Left ventricle myocardium superior (tissue), 1 donor: Measurements from ENCODE around the gene MORF4L2. TPM values are rescaled to one million over a fixed set of nuclear protein-coding genes. Genes with fewer than 3 reads are reported as not detected.
"Not testable (repeated sequence)": the region's sequence is repeated elsewhere in the genome, so short reads cannot be mapped to it uniquely, and the experiment has no call there.

Experiments
- ATAC-seq: fragments of 200-7000 bp; cut with Tn5 transposase; one replicate; pipeline ENCODE4 v1.9.1; 2020; ENCODE audit warnings: mild to moderate bottlenecking, moderate library complexity
- DNase-seq: peaks from one replicate; pipeline ENCODE4 v3.0.0-alpha.2; 2020
- intact Hi-C: fragments of 100-400 bp; cut with micrococcal nuclease; formaldehyde crosslinking; loops from one replicate; pipeline ENCODE4 v1.11.0; 2022
- total RNA-seq: library from RNA; stranded (reverse); fragmentation: NEBNext Ultra II Directional; extraction: Animal tissue kit (Norgen Biotek cat#: 25700); gene quantifications from one replicate; pipeline ENCODE4 v1.2.1, GENCODE V29; 2021
- donor health status: DM: no; HTN: yes; CAD: no; lungs with severe emphysema.

MORF4L2 gene
- total RNA-seq, 1 donor from 2014 or later: 164 TPM

DNA sequence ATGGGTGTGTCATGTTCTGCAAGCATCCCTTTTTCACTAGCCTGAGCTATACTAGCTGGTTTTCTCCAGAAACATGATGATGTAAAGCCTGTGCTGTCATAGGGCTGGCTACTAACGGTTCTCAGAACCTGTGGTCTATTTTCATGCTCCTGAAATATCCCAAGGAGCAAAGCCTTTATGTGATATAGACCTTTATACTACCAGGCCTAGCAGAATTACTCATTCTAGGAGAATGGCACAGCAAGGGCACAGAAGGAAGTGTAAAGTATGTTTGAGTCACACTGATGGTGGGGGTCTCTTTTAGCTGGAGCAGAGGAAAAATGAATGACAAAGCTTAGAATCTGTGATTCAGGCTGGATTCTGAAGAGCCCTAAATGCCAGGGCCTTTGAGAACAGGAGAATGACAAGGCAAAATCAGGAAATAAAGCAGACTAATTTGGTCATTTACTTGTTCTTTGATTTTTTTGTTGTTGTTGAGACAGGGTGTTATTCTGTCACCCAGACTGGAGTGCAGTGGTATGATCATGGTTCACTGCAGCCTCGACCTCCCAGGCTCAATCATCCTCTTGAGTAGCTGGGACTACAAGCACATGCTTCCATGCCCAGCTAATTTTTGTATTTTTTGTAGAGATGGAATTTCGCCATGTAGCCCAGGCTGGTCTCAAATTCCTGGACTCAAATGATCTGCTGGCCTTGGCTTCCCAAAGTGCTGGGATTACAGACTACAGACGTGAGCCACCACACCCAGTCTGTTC lies 45.9 kb downstream of the MORF4L2 start:
- ATAC-seq (no peak), DNase-seq (no peak)
- intact Hi-C loops: no loop called here

GRCh38 chrX:103638479-103639346 lies 47.8 kb downstream of the MORF4L2 start:
- ATAC-seq, DNase-seq, intact Hi-C loops: not testable (repeated sequence)

GRCh38 chrX:103637604-103638338 lies 48.7 kb downstream of the MORF4L2 start:
- no peak for ATAC-seq
- DNase-seq: no peak
- intact Hi-C loops: no loop called here

- ATAC-seq: no peak
- no peak for DNase-seq
- intact Hi-C loops: no loop called here
These were observed 51.1 kb downstream of the MORF4L2 start for GRCh38 chrX:103635436-103635835.

DNA sequence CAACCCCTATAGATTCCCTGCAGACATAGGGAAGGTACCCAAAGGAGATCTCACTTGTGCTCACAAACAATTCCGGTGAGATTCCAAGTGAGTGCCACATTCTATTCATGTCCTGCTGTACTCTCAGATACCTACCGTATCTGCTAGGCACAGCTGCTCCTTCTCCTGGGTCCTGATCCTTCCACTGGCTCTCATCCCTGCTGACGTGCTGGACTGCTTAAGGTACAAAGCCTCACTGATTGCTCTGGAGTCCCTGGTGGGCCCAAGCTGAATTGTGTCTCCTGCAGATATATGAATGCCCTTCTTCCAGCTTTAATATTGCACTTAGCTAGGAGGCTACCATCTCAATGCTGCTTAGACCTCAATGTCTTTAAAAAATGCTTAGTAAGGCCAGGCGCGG lies 55.4 kb downstream of the MORF4L2 start:
- no peak for DNase-seq
- intact Hi-C loops: no loop called here
- ATAC-seq: no peak

GRCh38 chrX:103630171-103630511 lies 56.4 kb downstream of the MORF4L2 start:
- no peak for DNase-seq
- intact Hi-C loops: no loop called here
- no peak for ATAC-seq

DNA sequence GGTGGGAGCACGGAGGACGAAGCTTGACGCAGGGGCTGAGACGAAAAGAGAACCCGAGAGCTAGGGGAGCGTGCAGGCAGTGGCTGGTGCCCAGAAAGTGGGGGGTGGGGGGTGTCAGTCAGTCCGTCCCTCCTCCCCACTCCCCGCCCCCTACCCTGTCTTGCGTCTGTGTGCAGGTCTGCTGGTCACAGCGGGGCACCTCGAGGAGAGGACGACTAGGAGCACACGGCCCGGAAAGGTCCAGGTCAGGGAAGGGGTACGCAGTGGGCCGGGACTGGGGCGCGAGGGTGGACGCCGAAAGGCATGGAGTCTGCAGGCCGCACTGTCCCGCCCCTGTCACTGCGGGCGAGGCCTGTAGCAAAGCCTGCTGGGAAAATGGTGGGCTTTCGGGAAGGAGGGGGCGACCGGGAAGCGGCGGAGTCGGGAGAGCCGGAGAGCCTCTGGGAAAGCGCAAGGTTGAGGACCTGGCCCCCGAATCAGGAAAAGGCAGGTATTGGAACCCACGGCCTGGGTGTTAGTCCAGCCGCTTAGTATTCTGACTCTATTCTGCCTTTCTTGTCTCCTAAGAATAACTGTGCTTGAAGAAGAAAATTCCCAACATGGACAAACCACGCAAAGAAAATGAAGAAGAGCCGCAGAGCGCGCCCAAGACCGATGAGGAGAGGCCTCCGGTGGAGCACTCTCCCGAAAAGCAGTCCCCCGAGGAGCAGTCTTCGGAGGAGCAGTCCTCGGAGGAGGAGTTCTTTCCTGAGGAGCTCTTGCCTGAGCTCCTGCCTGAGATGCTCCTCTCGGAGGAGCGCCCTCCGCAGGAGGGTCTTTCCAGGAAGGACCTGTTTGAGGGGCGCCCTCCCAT lies 57.0 kb downstream of the MORF4L2 start:
- DNase-seq (peak; percentile 77), ATAC-seq (peak; percentile 95)
- intact Hi-C loops: no loop called here

DNA sequence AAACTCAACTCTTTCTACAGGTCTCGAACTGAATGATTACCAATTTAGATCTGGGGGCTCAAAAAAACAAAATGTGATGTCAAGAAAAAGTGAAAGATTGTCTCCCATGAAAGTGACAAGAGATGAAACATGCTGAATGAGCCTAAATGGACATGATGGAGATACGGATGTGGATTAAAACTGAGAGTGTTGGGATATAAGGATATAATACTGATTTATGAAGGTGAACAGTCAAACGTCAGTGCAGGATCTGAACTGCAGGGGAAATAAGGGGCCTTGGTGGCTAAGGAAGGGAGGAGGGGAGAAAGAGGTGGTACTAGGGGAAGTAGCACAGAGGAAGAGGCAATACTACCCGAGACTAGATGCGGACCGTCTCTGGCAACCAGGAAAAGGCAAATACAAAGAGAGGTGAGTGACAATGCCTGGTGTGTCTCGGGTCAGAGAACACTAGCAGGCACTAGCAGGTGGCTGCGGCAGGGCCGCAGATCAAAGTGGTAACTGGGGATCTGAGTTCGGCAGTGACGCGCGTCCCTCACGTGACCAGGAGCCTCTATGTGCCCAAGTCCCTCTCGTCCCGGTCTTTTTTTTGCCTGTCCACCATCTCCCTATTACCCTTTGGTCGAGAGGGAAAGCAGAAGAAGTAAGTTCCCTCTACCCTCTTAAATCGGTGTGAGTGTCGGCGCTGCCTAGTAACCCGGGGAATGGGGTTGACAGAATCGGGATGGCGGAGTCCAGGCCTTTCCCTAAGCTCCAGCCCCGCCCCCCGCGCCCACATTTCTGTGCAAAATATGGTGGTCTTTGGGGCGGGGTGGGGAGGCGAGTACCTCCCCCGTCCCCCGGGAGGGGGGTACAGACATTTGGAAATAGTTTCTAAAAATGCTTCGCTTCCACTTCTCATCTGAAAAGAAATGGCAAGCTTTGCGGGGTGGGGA lies 57.8 kb downstream of the MORF4L2 start, which contains the start of gene TCEAL1:
TCEAL1 (plus strand) TSS at position 590 of the 932 bp plus-strand sequence. CDS start 942 bp downstream, outside the sequence.
- DNase-seq: peak; percentile 78
- ATAC-seq: peak; percentile 75

GRCh38 chrX:103626855-103627254 lies 59.6 kb downstream of the MORF4L2 start:
- ATAC-seq: no peak
- intact Hi-C loops: no loop called here
- no peak for DNase-seq

More for the DNA sequence above, 57.8 kb downstream of the MORF4L2 start, which contains the start of gene TCEAL1:
- intact Hi-C loops: no loop called here

Other genes with a start within 250 kb of the MORF4L2 start
- 0.10 TPM for gene RAB40A, start 167.2 kb downstream of the MORF4L2 start, total RNA-seq
- 66.1 TPM for gene TCEAL4, start 101.2 kb downstream of the MORF4L2 start, total RNA-seq
- 24.5 TPM for gene TCEAL3, start 78.7 kb downstream of the MORF4L2 start, total RNA-seq
- gene TCEAL1, start 57.7 kb downstream of the MORF4L2 start, total RNA-seq: 20.0 TPM
- gene TMEM31, start 24.2 kb upstream of the MORF4L2 start, total RNA-seq: not detected
- 9.4 TPM for gene PLP1, start 90.1 kb upstream of the MORF4L2 start, total RNA-seq
- 25.1 TPM for gene RAB9B, start 145.6 kb upstream of the MORF4L2 start, total RNA-seq